ENCODE data around the gene ZDHHC7.

The ZDHHC7 gene

GRCh38 chr16:85018529-85019236 lies 7.3 kb upstream of the ZDHHC7 start:
- DNase-seq (ENCODE audit: low read depth) = no peak

DNA sequence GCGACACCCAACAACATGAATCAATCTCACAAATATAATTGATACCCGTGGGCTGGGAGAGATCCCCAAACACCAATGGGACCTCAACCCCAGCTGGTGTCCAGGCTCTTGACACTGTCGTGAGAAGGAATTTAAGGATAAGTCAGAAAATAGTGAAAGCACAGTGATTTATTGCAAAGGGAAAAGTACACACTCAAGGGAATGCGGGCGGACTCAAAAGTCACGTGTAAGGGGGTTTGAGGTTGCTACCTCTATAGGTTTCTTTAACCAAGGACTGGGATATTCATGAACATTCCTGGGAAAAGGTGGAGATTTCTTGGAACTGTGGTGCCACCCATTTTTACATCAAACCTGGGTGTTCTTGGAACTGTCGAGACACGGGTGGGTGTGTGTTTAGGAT lies 6.3 kb upstream of the ZDHHC7 start:
- no peak for DNase-seq (ENCODE audit: low read depth)

- DNase-seq (ENCODE audit: low read depth) = no peak
Observed at GRCh38 chr16:85017151-85017550, 5.8 kb upstream of the ZDHHC7 start.

DNA sequence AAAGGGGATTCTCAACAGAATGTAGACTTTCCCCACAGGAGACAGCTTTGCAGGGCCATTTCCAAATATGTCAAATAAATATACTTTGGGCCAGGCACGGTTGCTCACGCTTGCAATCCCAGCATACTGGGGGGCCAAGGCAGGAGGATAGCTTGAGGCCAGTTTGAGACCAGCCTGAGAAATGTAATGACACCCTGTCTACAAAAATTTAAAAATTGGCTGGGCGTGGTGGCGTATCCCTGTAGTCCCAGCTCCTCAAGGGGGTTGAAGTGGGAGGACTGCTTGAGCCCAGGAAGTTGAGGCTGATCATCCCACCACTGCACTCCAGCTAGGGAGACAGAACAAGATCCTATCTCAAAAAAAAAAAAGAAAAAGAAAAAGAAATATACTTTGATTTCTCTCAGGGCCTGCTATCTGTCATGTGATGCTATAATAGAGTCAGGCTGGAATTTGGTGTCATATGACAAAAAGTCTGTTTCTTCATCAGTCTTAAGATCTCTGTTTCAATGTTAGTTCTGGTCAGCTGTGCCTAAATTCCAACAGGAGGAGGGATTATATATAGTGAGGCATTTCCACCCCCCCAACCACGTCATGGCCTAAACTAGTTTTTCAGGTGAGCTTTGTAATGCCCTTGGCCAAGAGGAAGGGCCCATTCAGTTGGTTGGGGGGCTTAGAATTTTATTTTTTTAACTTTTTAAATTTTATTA lies 4.3 kb upstream of the ZDHHC7 start:
- DNase-seq (ENCODE audit: low read depth) = no peak

GRCh38 chr16:85014311-85014710 lies 3.0 kb upstream of the ZDHHC7 start:
- DNase-seq (ENCODE audit: low read depth) = no peak

- DNase-seq (ENCODE audit: low read depth) = no peak
Observed at GRCh38 chr16:85011846-85012284, 530 bp upstream of the ZDHHC7 start.

GRCh38 chr16:85010446-85010930 lies 847 bp downstream of the ZDHHC7 start:
- no peak for DNase-seq (ENCODE audit: low read depth)

DNA sequence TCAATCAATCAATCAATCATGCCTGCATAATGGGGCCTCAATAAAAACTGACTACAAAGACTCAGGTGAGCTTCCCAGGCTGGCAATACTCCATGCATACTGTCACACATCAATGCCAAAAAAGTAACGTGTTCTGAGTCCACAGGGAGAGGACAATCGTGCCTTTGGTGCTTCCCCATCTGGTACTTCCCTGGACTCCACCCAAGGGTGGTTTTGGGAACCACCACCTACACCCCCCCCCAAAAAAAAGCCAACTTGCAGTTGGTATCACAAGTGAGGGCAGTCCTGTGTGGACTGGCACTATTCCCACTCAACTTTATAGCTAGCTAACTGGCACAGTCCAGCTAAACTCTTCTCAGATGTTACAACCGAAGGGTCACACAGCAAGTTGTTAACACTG lies 3.1 kb downstream of the ZDHHC7 start:
- no peak for DNase-seq (ENCODE audit: low read depth)

GRCh38 chr16:85007496-85008214 lies 3.7 kb downstream of the ZDHHC7 start:
- DNase-seq (ENCODE audit: low read depth) = no peak

- no peak for DNase-seq (ENCODE audit: low read depth)
Observed at GRCh38 chr16:85006639-85007038, 4.7 kb downstream of the ZDHHC7 start.

DNA sequence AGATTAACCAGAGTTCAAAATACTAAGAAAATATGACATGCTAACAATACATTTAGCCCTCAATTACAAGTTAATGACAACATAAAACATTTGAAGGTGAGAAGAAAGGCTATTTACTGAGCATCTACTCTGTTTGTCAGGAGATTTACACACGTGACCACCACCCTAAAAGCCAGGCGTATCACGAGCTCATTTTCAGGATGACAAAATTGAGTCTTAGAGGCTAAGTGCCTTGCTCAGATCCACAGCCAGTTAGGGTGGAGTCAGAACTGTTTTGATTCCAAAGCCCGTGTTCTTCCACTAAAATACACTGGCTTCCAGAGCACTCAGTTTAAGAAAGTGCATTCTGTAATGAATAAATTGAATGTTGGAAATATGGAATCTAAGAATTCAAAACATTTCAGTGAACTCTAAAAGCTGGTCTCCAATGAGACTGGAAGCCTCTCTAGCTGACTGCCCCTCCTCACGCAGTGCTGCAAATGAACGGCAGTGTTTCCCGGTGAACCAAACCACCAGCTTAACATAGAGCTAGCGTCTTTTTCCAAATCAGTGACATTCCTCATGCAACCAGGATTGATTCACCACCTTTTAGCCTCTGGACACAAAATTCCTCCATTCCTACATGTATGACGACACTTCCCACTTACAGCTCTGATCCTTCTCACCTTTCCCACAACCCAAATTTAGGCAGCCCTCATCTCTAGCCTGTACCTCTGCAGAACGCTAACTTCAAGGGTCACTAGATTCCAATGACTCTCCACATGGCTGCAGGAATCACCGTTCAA lies 5.9 kb downstream of the ZDHHC7 start:
- DNase-seq (ENCODE audit: low read depth) = no peak

- DNase-seq (ENCODE audit: low read depth) = no peak
Observed at GRCh38 chr16:85004587-85005205, 6.6 kb downstream of the ZDHHC7 start.

GRCh38 chr16:85003725-85004586 lies 7.4 kb downstream of the ZDHHC7 start:
- no peak for DNase-seq (ENCODE audit: low read depth)

GRCh38 chr16:85003076-85003475 lies 8.3 kb downstream of the ZDHHC7 start:
- DNase-seq (ENCODE audit: low read depth) = no peak

GRCh38 chr16:85002608-85003007 lies 8.7 kb downstream of the ZDHHC7 start:
- DNase-seq (ENCODE audit: low read depth) = no peak

GRCh38 chr16:85002099-85002541 lies 9.2 kb downstream of the ZDHHC7 start:
- DNase-seq (ENCODE audit: low read depth) = no peak

- DNase-seq (ENCODE audit: low read depth) = no peak
Observed at GRCh38 chr16:84999857-85000480, 11.4 kb downstream of the ZDHHC7 start.

DNA sequence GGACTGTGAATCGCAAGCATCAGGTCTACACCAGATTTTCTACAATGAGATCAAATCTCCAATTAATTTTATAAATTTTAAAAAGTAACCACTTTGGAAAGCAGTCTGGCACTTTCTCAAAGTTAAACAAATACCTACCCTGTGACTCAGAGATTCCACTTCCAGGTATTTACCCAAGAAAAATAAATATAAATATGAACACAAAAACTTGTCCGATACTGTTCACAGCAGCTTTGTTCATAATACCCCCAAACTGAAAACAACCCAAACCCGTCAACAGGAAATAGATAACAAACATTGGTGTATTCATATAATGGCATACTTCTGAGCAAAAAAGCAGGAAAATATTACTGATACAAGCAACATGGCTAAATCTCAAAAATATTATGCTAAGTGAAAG lies 12.1 kb downstream of the ZDHHC7 start:
- no peak for DNase-seq (ENCODE audit: low read depth)

DNA sequence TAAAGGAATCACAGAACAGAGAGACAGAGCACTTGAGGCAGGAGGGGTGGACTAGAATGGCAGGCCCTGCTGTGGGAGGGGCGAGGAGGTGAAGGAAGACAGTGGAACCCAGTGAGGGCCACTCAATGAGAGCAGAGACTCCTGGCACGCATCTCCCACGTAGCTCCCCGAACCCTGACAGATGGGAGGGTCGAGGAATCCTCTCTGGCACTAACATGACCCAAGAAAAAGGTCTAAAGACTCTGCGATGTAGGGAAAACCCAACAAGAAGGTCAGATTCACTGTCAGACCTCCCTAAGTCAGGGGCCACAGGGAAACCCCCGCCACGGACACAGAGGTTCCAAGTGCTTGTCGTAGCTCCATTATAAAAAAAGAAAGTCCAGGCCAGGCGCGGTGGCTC lies 15.0 kb downstream of the ZDHHC7 start:
- DNase-seq (ENCODE audit: low read depth) = no peak

GRCh38 chr16:84995663-84996062 lies 15.7 kb downstream of the ZDHHC7 start:
- DNase-seq (ENCODE audit: low read depth) = no peak

Data from activated T-helper 1 cell treated with Interleukin-2 at 50 U/mL for 16 hours (primary cell).